Measurements from ENCODE around the gene SLC38A9. TPM values are rescaled to one million over a fixed set of nuclear protein-coding genes. Genes with fewer than 3 reads are reported as not detected.

Gene SLC38A9
- total and polyA plus RNA-seq, 4 donors, result 11.4 to 31.0 (median 18.6) TPM

GRCh38 chr5:55749387-55749786, 37.3 kb upstream of the SLC38A9 start:
- H3K27ac ChIP-seq (ENCODE audit: low read depth in 1 of 2, low read length in 2 of 2), result no peak overlapping the region
- H3K36me3 ChIP-seq (ENCODE audit: control insufficient read depth in 4 of 4, insufficient read depth in 3 of 4, low read depth in 1 of 4, low read length in 3 of 4), result no peaks in the 10 kb centered on the region
- no peak for TF ChIP-seq REST (IDR thresholded peaks at IDR 0.05)
- TF ChIP-seq JUND (IDR thresholded peaks at IDR 0.05), result no peak
- no peak for TF ChIP-seq YY1 (IDR thresholded peaks at IDR 0.05)
- TF ChIP-seq CTCF (IDR thresholded peaks at IDR 0.05; ENCODE audit: low read depth, low read length, missing input control), result no peak
- no peak for TF ChIP-seq TAF1 (conservative IDR thresholded peaks at IDR 0.05)
- no peak for TF ChIP-seq ATF3 (IDR thresholded peaks at IDR 0.05)
- no peak for TF ChIP-seq HNF4A (conservative IDR thresholded peaks at IDR 0.05)
- TF ChIP-seq GABPA (IDR thresholded peaks at IDR 0.05 in 1 of 2, conservative IDR thresholded peaks at IDR 0.05 in 1 of 2), result no peak
- no peak for TF ChIP-seq HNF4G (IDR thresholded peaks at IDR 0.05)
- no peak for TF ChIP-seq FOXA1 (IDR thresholded peaks at IDR 0.05)
- TF ChIP-seq MAX (IDR thresholded peaks at IDR 0.05), result no peak
- TF ChIP-seq ZBTB33 (IDR thresholded peaks at IDR 0.05), result no peak
- no peak for TF ChIP-seq FOXA2 (IDR thresholded peaks at IDR 0.05)
- no peak for TF ChIP-seq RAD21 (IDR thresholded peaks at IDR 0.05)
- TF ChIP-seq RXRA (IDR thresholded peaks at IDR 0.05), result no peak
- no peak for TF ChIP-seq NR2F2 (IDR thresholded peaks at IDR 0.05)
- no peak for TF ChIP-seq EGR1 (IDR thresholded peaks at IDR 0.05; ENCODE audit: low read depth in 2 of 2)
- H3K9me3 ChIP-seq (ENCODE audit: control insufficient read depth in 4 of 4, low read length in 3 of 4), result no peaks in the 10 kb centered on the region
- no peak overlapping the region for H3K4me3 ChIP-seq (ENCODE audit: low read depth in 1 of 3, low read length in 3 of 3)
- WGBS, result 95% methylated on average over 2 of the region's 2 CpGs
- no peaks in the 10 kb centered on the region for H3K27me3 ChIP-seq (ENCODE audit: control insufficient read depth in 4 of 4, insufficient read depth in 4 of 4, low read length in 3 of 4)
- H3K9ac ChIP-seq (ENCODE audit: low read depth in 1 of 2, low read length in 2 of 2), result no peak overlapping the region
- DNase-seq (ENCODE audit: low spot score), result no peak
- H3K4me1 ChIP-seq (ENCODE audit: control insufficient read depth in 4 of 4, insufficient read depth in 4 of 4, low read length in 3 of 4), result no peaks in the 10 kb centered on the region

All from liver (tissue), 9 donors.